HFFc6 (cell line): ENCODE measurements around the gene TMEM126B. TPM values are rescaled to one million over a fixed set of nuclear protein-coding genes. Genes with fewer than 3 reads are reported as not detected.
A peak's percentile ranks its signal among the peaks of the same experiment; 100 is the strongest.

Experiments
- DNase-seq: peaks from one replicate; pipeline ENCODE4 v3.0.0-alpha.2; 2018
- H3K27ac Mint-ChIP-seq: 2 replicates; pipeline ENCODE4 v1.8.0; 2020; ENCODE audit warnings: mild to moderate bottlenecking, mixed read lengths
- H3K27me3 Mint-ChIP-seq: 2 replicates; pipeline ENCODE4 v1.8.0; 2021; ENCODE audit warnings: mild to moderate bottlenecking, moderate library complexity, mixed read lengths; ENCODE audit not compliant: insufficient read depth
- H3K36me3 Mint-ChIP-seq: 2 replicates; pipeline ENCODE4 v1.8.0; 2021; ENCODE audit warnings: low read depth, mixed read lengths
- H3K4me1 Mint-ChIP-seq: 2 replicates; pipeline ENCODE4 v1.8.0; 2020; ENCODE audit warnings: low read depth, mixed read lengths
- H3K4me3 Mint-ChIP-seq: 2 replicates; pipeline ENCODE4 v1.8.0; 2020; ENCODE audit warnings: mild to moderate bottlenecking, moderate library complexity, mixed read lengths
- H3K9me3 Mint-ChIP-seq: 2 replicates; pipeline ENCODE4 v1.8.0; 2020; ENCODE audit warnings: mild to moderate bottlenecking, mixed read lengths
- total RNA-seq, 6 experiments: library from RNA; stranded (reverse); fragmentation: NEBNext Ultra II Directional; extraction: Animal tissue kit (Norgen Biotek cat#: 25700); gene quantifications; 2 replicates in 1 of 6; 3 replicates in 5 of 6; pipeline ENCODE4 v1.2.3, GENCODE V29; 2021
- TF ChIP-seq, protein P1 (sequence below): fragments of 200-600 bp; sonication (generic); IDR thresholded peaks from 2 replicates; pipeline ENCODE4 v1.5.0; 2021; ENCODE audit warnings: antibody characterized with exemption, mild to moderate bottlenecking

Gene TMEM126B
- total RNA-seq, 6 experiments from 2014 or later, result 44.0 to 50.5 (median 46.6) TPM

DNA sequence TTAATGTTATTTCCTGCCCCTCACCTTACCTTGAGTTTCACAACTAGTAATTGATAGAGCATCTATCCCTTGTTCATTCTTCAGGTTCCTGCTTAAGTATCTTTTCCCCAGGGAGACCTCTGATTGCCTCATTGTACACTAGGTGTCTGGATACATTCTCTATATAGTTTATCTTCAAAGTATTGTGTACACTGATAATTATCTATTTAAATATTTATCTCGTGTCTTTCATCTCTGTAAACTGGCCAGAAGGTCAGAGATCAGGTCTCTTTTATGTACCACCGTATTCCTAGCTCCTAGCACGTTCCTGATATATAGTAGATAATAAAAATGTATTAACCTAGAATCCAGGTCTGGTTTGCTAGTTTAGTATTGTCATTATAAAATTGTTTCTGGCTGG is 6.4 kb downstream of the TMEM126B start:
- TF ChIP-seq, protein P1, sequence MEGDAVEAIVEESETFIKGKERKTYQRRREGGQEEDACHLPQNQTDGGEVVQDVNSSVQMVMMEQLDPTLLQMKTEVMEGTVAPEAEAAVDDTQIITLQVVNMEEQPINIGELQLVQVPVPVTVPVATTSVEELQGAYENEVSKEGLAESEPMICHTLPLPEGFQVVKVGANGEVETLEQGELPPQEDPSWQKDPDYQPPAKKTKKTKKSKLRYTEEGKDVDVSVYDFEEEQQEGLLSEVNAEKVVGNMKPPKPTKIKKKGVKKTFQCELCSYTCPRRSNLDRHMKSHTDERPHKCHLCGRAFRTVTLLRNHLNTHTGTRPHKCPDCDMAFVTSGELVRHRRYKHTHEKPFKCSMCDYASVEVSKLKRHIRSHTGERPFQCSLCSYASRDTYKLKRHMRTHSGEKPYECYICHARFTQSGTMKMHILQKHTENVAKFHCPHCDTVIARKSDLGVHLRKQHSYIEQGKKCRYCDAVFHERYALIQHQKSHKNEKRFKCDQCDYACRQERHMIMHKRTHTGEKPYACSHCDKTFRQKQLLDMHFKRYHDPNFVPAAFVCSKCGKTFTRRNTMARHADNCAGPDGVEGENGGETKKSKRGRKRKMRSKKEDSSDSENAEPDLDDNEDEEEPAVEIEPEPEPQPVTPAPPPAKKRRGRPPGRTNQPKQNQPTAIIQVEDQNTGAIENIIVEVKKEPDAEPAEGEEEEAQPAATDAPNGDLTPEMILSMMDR, result no peak
- DNase-seq, result no peak
- Mint-ChIP-seq H3K4me1 (peaks cover under 1% of the 10 kb centered on the region; the same call in 1 of the 2 replicates), H3K27ac (no peak overlapping the region), H3K36me3 (no peaks in the 10 kb centered on the region; the same call in 1 of the 2 replicates), H3K9me3 (no peaks in the 10 kb centered on the region), H3K4me3 (no peak overlapping the region), H3K27me3 (no peaks in the 10 kb centered on the region)

DNA sequence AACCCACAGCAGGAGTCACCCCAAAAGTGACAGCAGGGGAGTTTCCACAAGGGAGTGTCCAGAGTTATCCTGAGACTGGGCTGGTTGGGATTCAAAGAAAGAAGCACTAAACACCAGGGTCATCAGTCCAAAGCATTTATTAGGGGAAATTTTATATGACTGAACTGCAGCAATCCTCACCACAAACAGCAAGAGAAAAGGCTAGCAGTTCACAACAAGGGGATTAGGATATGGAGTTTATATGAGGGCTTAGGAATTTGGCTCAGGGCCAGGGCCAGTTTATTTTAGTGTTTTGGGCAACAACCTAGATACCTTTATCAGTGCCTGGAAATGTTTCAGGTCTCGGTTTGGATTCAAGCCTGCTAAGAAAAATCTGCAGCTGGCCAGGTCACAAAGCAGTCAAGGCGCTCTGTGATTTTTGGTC is 14.8 kb downstream of the TMEM126B start:
- H3K27ac Mint-ChIP-seq, result no peak overlapping the region
- H3K27me3 Mint-ChIP-seq, result peaks cover 3% of the 10 kb centered on the region; the same call in 1 of the 2 replicates
- H3K9me3 Mint-ChIP-seq, result no peaks in the 10 kb centered on the region; the same call in 1 of the 2 replicates
- H3K4me1 Mint-ChIP-seq, result peaks cover 15% of the 10 kb centered on the region
- TF ChIP-seq, protein P1, result no peak
- DNase-seq, result no peak
- H3K4me3 Mint-ChIP-seq, result no peak overlapping the region
- peaks cover 4% of the 10 kb centered on the region; the same call in 1 of the 2 replicates for H3K36me3 Mint-ChIP-seq

DNA sequence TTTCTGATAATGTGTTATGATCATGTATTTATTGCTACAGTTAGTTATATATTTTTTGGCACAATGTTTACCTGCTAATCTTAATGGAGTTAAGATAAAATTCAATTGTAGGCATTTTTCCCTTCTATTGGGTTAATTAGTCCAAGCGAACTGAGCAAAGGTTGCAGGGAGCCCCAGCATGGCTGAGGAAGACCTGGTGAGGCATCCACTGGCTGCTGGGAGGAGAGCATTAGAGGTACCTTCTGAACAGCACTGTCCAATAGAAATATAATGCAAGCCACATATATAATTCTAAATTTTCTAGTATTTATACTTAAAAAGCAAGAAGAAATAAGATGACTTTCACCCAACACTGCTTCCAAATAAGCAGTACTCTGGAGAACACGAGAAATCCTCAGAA is 18.7 kb downstream of the TMEM126B start:
- H3K27me3 Mint-ChIP-seq, result peaks cover 3% of the 10 kb centered on the region; the same call in 1 of the 2 replicates
- H3K4me3 Mint-ChIP-seq, result peak overlapping the region; percentile 96
- peak overlapping the region; percentile 94 for H3K27ac Mint-ChIP-seq
- TF ChIP-seq, protein P1, result no peak
- DNase-seq, result no peak
- no peaks in the 10 kb centered on the region; the same call in 1 of the 2 replicates for H3K9me3 Mint-ChIP-seq
- H3K36me3 Mint-ChIP-seq, result peaks cover 4% of the 10 kb centered on the region; the same call in 1 of the 2 replicates
- peaks cover 27% of the 10 kb centered on the region for H3K4me1 Mint-ChIP-seq

DNA sequence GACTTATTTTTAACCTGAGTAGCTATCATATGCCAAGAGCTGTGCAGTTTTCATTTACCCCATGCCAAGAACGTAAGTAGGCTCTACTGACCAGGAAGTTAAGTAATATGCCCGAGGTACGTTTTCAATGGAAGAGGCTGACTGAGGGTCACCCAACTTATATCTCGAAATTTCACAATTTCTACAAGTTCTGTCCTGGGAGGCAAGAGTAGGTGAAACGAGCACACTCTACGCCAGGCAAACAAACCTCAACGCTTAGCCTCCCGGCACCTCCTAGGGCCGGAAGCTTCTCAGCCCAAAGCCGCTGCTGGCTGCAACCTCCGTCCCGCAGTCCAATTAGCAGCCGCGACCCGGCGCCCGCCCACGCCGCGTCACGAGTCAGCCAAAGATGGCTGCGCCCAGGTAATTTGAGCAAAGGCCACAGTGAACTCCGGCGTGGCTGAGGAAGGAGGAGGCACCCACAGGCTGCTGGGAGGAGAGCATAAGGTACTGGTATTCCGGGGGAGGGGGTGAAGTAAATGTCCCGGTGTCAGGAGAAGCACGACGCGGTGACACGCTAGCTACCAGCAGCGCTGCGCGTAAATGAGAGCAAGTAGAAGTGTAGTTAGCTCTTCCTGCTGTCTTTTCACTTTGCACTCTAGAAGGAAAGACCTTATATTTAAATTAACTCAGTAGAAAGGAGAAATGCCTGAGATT is 19.4 kb downstream of the TMEM126B start, which contains the start of gene TMEM126A:
TSS of gene TMEM126A (plus strand) at position 364 of the 696 bp plus-strand sequence. CDS start 2,289 bp downstream, outside the sequence.
- peak; percentile 73 for DNase-seq
- TF ChIP-seq, protein P1, result no peak
- peaks cover 8% of the 10 kb centered on the region; the same call in 1 of the 2 replicates for H3K36me3 Mint-ChIP-seq
- H3K27me3 Mint-ChIP-seq, result no peaks in the 10 kb centered on the region; the same call in 1 of the 2 replicates
- H3K4me3 Mint-ChIP-seq, result peak within 1 kb of the TSS; percentile 96
- peaks cover 27% of the 10 kb centered on the region for H3K4me1 Mint-ChIP-seq
- peak within 1 kb of the TSS; percentile 94 for H3K27ac Mint-ChIP-seq
- H3K9me3 Mint-ChIP-seq, result no peaks in the 10 kb centered on the region; the same call in 1 of the 2 replicates

DNA sequence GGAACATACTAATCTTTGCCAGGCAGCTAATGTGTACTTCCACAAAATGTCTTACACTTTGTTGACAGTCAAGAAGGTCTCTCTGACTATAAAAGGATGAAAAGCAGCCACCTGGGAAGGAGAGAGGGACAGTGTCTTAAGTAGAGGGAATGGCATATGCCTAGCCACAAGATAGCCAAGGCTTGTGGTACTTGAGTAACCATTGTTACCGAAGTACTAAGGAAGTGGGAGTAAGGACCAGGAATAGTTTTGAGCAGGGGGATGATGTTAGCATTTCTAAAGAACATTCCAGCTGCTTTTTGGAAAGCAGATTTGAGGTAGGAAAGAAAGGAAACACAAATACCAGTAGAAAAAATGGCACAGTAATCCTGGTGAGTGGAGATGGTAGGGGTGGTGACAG is 22.7 kb downstream of the TMEM126B start:
- H3K9me3 Mint-ChIP-seq, result no peaks in the 10 kb centered on the region; the same call in 1 of the 2 replicates
- H3K36me3 Mint-ChIP-seq, result peaks cover 8% of the 10 kb centered on the region
- H3K27me3 Mint-ChIP-seq, result no peaks in the 10 kb centered on the region; the same call in 1 of the 2 replicates
- no peak overlapping the region for H3K27ac Mint-ChIP-seq
- H3K4me1 Mint-ChIP-seq, result peaks cover 19% of the 10 kb centered on the region
- TF ChIP-seq, protein P1, result no peak
- H3K4me3 Mint-ChIP-seq, result no peak overlapping the region
- no peak for DNase-seq
